Stimulated activated CD4-positive, alpha-beta T cell treated with anti-CD3 and anti-CD28 coated beads, TNF-alpha, amount 100 ng/mL, for 1 hour (primary cell): ENCODE measurements around the gene CDKN2C.
"Not testable (repeated sequence)": the region's sequence is repeated elsewhere in the genome, so short reads cannot be mapped to it uniquely, and the experiment has no call there.

Source experiments
- DNase-seq, 3 donors: peaks; one replicate each; pipeline ENCODE4 v3.0.0-alpha.2; 2020; ENCODE audit warnings: low read depth in 3 of 3, low spot score in 1 of 3

The CDKN2C gene

GRCh38 chr1:50978144-50978851, 8.3 kb downstream of the CDKN2C start:
- no peak for DNase-seq

- no peak for DNase-seq
Observed at GRCh38 chr1:50978852-50979781, 9.1 kb downstream of the CDKN2C start.

GRCh38 chr1:50979937-50980336, 9.9 kb downstream of the CDKN2C start:
- DNase-seq = no peak

- no peak for DNase-seq
Observed at GRCh38 chr1:50980505-50980904, 10.5 kb downstream of the CDKN2C start.

- DNase-seq = no peak
Observed at GRCh38 chr1:50981741-50982140, 11.7 kb downstream of the CDKN2C start.

- DNase-seq = no peak
Observed at GRCh38 chr1:50982611-50983010, 12.6 kb downstream of the CDKN2C start.

- no peak for DNase-seq
Observed at GRCh38 chr1:50983219-50983802, 13.3 kb downstream of the CDKN2C start.

- no peak for DNase-seq
Observed at GRCh38 chr1:50985094-50985493, 15.0 kb downstream of the CDKN2C start.

- DNase-seq = no peak
Observed at GRCh38 chr1:50986653-50987052, 16.6 kb downstream of the CDKN2C start.

- no peak for DNase-seq
Observed at GRCh38 chr1:50989694-50990093, 19.6 kb downstream of the CDKN2C start.

GRCh38 chr1:50992532-50993318, 22.7 kb downstream of the CDKN2C start:
- DNase-seq = no peak

- DNase-seq = no peak
Observed at GRCh38 chr1:50993645-50994044, 23.6 kb downstream of the CDKN2C start.

GRCh38 chr1:50994997-50995396, 25.0 kb downstream of the CDKN2C start:
- DNase-seq = no peak

GRCh38 chr1:50995651-50996050, 25.6 kb downstream of the CDKN2C start:
- no peak for DNase-seq

GRCh38 chr1:50996083-50996482, 26.0 kb downstream of the CDKN2C start:
- DNase-seq = no peak

- DNase-seq = not testable (repeated sequence)
Observed at GRCh38 chr1:50999375-50999774, 29.3 kb downstream of the CDKN2C start.

- no peak for DNase-seq
Observed at GRCh38 chr1:51000160-51000559, 30.1 kb downstream of the CDKN2C start.

- no peak for DNase-seq
Observed at GRCh38 chr1:51000651-51001050, 30.6 kb downstream of the CDKN2C start.

GRCh38 chr1:51002516-51002915, 32.5 kb downstream of the CDKN2C start:
- no peak for DNase-seq

- DNase-seq = not testable (repeated sequence)
Observed at GRCh38 chr1:51005549-51005948, 35.5 kb downstream of the CDKN2C start.

GRCh38 chr1:51009381-51009780, 39.3 kb downstream of the CDKN2C start:
- DNase-seq = no peak
